Mesendoderm (in vitro differentiated cells): ENCODE results near the gene FOXO1.
A peak's percentile ranks its signal among the peaks of the same experiment; 100 is the strongest.

Experiments
- DNase-seq: peaks from one replicate; pipeline ENCODE4 v3.0.0; 2013
- H2AK5ac ChIP-seq: 2 replicates; pipeline ENCODE4 v1.6.1; 2013; ENCODE audit warnings: low read length, inconsistent platforms
- H2BK120ac ChIP-seq: 2 replicates; pipeline ENCODE4 v1.6.1; 2013; ENCODE audit warnings: low read depth, mild to moderate bottlenecking, low read length, moderate library complexity, mixed read lengths
- H2BK15ac ChIP-seq: replicated peaks from 2 replicates; pipeline ENCODE4 v1.6.1; 2013; ENCODE audit warnings: low read depth, mild to moderate bottlenecking, moderate library complexity
- H2BK5ac ChIP-seq: 2 replicates; pipeline ENCODE4 v1.6.1; 2013; ENCODE audit warnings: low read length, inconsistent platforms
- H3K18ac ChIP-seq: 2 replicates; pipeline ENCODE4 v1.6.1; 2013; ENCODE audit warnings: mild to moderate bottlenecking, low read length, mixed read lengths
- H3K23ac ChIP-seq: one replicate; pipeline ENCODE4 v1.6.1; 2013; ENCODE audit warnings: low read length
- H3K27ac ChIP-seq: 2 replicates; pipeline ENCODE4 v1.5.1; 2013; ENCODE audit warnings: low read depth, mild to moderate bottlenecking, inconsistent platforms, low read length, moderate library complexity
- H3K27me3 ChIP-seq: 2 replicates; pipeline ENCODE4 v1.6.1; 2013; ENCODE audit warnings: low read length, control low read depth, mild to moderate bottlenecking, inconsistent platforms; ENCODE audit not compliant: insufficient read depth, poor library complexity
- H3K36me3 ChIP-seq: 2 replicates; pipeline ENCODE4 v1.6.1; 2013; ENCODE audit warnings: low read length, inconsistent platforms; ENCODE audit not compliant: control insufficient read depth, insufficient read depth
- H3K4ac ChIP-seq: one replicate; pipeline ENCODE4 v1.6.1; 2013; ENCODE audit warnings: low read depth, mild to moderate bottlenecking, low read length, moderate library complexity
- H3K4me1 ChIP-seq: 2 replicates; pipeline ENCODE4 v1.6.1; 2013; ENCODE audit warnings: low read depth, low read length, inconsistent platforms; ENCODE audit not compliant: control insufficient read depth
- H3K4me2 ChIP-seq: 2 replicates; pipeline ENCODE4 v1.6.1; 2013; ENCODE audit warnings: low read length
- H3K4me3 ChIP-seq: 2 replicates; pipeline ENCODE4 v1.5.1; 2013; ENCODE audit warnings: mild to moderate bottlenecking, low read length
- H3K56ac ChIP-seq: one replicate; pipeline ENCODE4 v1.6.1; 2013; ENCODE audit warnings: low read length
- H3K79me1 ChIP-seq: 2 replicates; pipeline ENCODE4 v1.6.1; 2013; ENCODE audit warnings: low read length, inconsistent platforms
- H3K79me2 ChIP-seq: 2 replicates; pipeline ENCODE4 v1.6.1; 2013; ENCODE audit warnings: mild to moderate bottlenecking, low read length; ENCODE audit not compliant: control insufficient read depth, insufficient read depth
- H3K9ac ChIP-seq: 2 replicates; pipeline ENCODE4 v1.6.1; 2013; ENCODE audit warnings: low read length, inconsistent platforms
- H4K5ac ChIP-seq: one replicate; pipeline ENCODE4 v1.6.1; 2013; ENCODE audit warnings: low read length
- H4K8ac ChIP-seq: one replicate; pipeline ENCODE4 v1.6.1; 2013; ENCODE audit warnings: low read depth, mild to moderate bottlenecking, control low read depth, low read length, moderate library complexity
- WGBS: extraction: QIAGEN DNeasy Blood & Tissue Kit; methylation state at CpG from one replicate; pipeline ENCODE4 v1.1.7; 2013; ENCODE audit warnings: low lambda C conversion rate, missing lambda C conversion rate; ENCODE audit not compliant: insufficient coverage; ENCODE audit errors: extremely low coverage; 5-methylcytosine and 5-hydroxymethylcytosine counted together

Gene FOXO1

GRCh38 chr13:40537146-40537895 lies 129.1 kb downstream of the FOXO1 start:
- no CpG with 5 or more reads among the region's 13 CpGs for WGBS
- no peaks in the 10 kb centered on the region for H3K27me3 ChIP-seq
- peak overlapping the region; percentile 78 for H3K18ac ChIP-seq
- H3K4ac ChIP-seq, result no peak overlapping the region
- H3K23ac ChIP-seq, result no peak overlapping the region
- DNase-seq, result peak; percentile 58
- H3K4me1 ChIP-seq, result peaks cover 3% of the 10 kb centered on the region
- no peak overlapping the region for H2AK5ac ChIP-seq
- no peak overlapping the region for H4K5ac ChIP-seq
- no peaks in the 10 kb centered on the region for H3K79me2 ChIP-seq
- H3K36me3 ChIP-seq, result no peaks in the 10 kb centered on the region
- no peak overlapping the region for H2BK120ac ChIP-seq
- peak overlapping the region; percentile 58 for H3K27ac ChIP-seq
- no peak overlapping the region for H3K4me3 ChIP-seq
- H3K56ac ChIP-seq, result no peak overlapping the region
- no peak overlapping the region for H3K9ac ChIP-seq
- H2BK5ac ChIP-seq, result no peak overlapping the region
- H4K8ac ChIP-seq, result peak overlapping the region; percentile 65
- H3K4me2 ChIP-seq, result no peak overlapping the region
- no peak overlapping the region for H2BK15ac ChIP-seq
- no peaks in the 10 kb centered on the region for H3K79me1 ChIP-seq

GRCh38 chr13:40536443-40537113 lies 129.9 kb downstream of the FOXO1 start:
- H3K4me2 ChIP-seq, result no peak overlapping the region
- peak; percentile 86 for DNase-seq

DNA sequence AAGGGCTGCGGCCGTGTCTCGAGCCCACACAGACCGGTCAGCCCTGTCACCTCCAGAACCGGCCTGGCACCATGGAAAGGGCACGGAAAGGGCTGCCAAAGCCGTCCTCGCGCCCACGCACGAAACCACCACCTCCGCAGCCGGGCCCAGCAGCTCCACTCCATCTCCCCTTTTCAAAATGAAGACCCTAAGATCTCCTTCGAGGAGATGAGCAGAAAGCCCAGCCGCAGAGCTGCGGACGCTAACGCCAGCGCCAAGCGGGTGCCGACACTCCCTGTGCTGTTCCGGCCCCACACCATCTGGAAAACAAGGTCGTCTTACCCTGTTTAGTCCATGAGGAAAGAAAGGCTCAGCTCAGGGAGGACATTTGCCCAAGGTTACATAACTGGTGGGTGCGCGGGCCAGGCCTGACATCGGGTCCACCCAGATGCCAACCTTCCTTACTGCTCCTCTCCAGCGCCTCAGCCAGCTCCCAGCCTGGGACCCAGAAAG lies 131.1 kb downstream of the FOXO1 start:
- Histone ChIP-seq H2AK5ac (no peak overlapping the region), H4K5ac (no peak overlapping the region), H3K4ac (no peak overlapping the region), H3K27ac (no peak overlapping the region), H4K8ac (no peak overlapping the region), H3K23ac (no peak overlapping the region), H2BK15ac (no peak overlapping the region), H3K36me3 (no peaks in the 10 kb centered on the region), H2BK120ac (no peak overlapping the region), H3K18ac (no peak overlapping the region), H3K27me3 (no peaks in the 10 kb centered on the region), H3K79me1 (no peaks in the 10 kb centered on the region), H3K9ac (no peak overlapping the region), H2BK5ac (no peak overlapping the region), H3K4me3 (no peak overlapping the region), H3K79me2 (no peaks in the 10 kb centered on the region), H3K4me1 (peaks cover 3% of the 10 kb centered on the region), H3K4me2 (no peak overlapping the region), H3K56ac (no peak overlapping the region)
- WGBS, result no CpG with 5 or more reads among the region's 27 CpGs
- DNase-seq, result no peak

More at GRCh38 chr13:40536443-40537113, 129.9 kb downstream of the FOXO1 start:
- Histone ChIP-seq H4K8ac (no peak overlapping the region), H3K27ac (peak overlapping the region; percentile 38), H2BK15ac (no peak overlapping the region), H3K36me3 (no peaks in the 10 kb centered on the region), H3K4me1 (peaks cover 3% of the 10 kb centered on the region), H2AK5ac (peak overlapping the region; percentile 25), H3K23ac (no peak overlapping the region), H4K5ac (no peak overlapping the region), H3K27me3 (no peaks in the 10 kb centered on the region), H3K56ac (no peak overlapping the region), H3K79me2 (no peaks in the 10 kb centered on the region), H2BK120ac (peak overlapping the region; percentile 5), H3K9ac (no peak overlapping the region), H3K18ac (peak overlapping the region; percentile 15), H3K79me1 (no peaks in the 10 kb centered on the region), H3K4ac (no peak overlapping the region), H2BK5ac (no peak overlapping the region), H3K4me3 (no peak overlapping the region)
- WGBS, result no CpG with 5 or more reads among the region's 9 CpGs

DNA sequence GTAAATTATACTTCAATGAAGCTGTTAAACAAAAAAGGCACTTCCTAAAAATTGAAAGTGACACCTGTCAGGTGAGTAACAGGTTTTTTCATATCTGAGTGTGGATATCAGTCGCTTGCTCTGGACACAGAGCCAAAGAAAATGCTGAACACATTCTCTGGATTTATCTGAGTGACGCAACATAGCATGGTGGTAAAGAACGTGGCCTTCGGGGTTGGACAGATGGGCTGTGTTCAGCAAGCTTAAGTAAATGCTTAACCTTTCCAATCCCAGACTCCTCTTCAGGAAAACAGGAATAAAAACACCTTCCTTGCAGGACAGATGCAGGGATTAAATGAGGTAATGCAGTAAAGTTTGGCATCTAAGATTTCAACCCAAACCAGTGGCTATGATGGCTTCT lies 132.0 kb downstream of the FOXO1 start:
- no peak overlapping the region for H4K8ac ChIP-seq
- no peak for DNase-seq
- no peak overlapping the region for H3K27ac ChIP-seq
- no peaks in the 10 kb centered on the region for H3K79me1 ChIP-seq
- no peak overlapping the region for H3K4me2 ChIP-seq
- H3K23ac ChIP-seq, result no peak overlapping the region
- no CpG with 5 or more reads among the region's 4 CpGs for WGBS
- no peak overlapping the region for H3K4ac ChIP-seq
- H3K79me2 ChIP-seq, result no peaks in the 10 kb centered on the region
- H4K5ac ChIP-seq, result no peak overlapping the region
- no peak overlapping the region for H2BK5ac ChIP-seq
- peaks cover 3% of the 10 kb centered on the region for H3K4me1 ChIP-seq
- no peak overlapping the region for H3K18ac ChIP-seq
- H3K4me3 ChIP-seq, result no peak overlapping the region
- no peaks in the 10 kb centered on the region for H3K27me3 ChIP-seq
- no peak overlapping the region for H2BK120ac ChIP-seq
- no peak overlapping the region for H3K56ac ChIP-seq
- H3K36me3 ChIP-seq, result no peaks in the 10 kb centered on the region
- no peak overlapping the region for H3K9ac ChIP-seq
- no peak overlapping the region for H2BK15ac ChIP-seq
- H2AK5ac ChIP-seq, result no peak overlapping the region

DNA sequence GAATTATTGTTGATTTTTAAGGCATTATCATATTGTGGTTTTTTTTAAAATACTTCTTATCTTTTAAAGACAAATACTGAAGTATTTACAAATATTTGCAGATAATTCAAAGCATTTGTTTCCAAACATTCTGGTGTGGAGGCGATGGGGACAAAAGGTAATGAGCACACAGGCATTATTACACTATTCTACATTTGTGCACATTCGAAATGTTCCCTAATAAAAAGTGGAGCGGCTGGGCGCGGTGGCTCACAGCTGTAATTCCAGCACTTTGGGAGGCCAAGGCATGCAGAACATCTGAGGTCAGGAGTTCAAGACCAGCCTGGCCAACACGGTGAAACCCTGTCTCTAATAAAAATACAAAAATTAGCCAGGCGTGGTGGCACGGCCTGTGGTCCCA lies 133.4 kb downstream of the FOXO1 start:
- Histone ChIP-seq H3K9ac (no peak overlapping the region), H3K79me1 (no peaks in the 10 kb centered on the region), H3K27me3 (no peaks in the 10 kb centered on the region), H3K18ac (no peak overlapping the region), H3K56ac (no peak overlapping the region), H3K4me2 (no peak overlapping the region), H2BK5ac (no peak overlapping the region), H3K79me2 (no peaks in the 10 kb centered on the region), H4K5ac (no peak overlapping the region), H3K4me1 (peaks cover 3% of the 10 kb centered on the region), H3K23ac (no peak overlapping the region), H3K27ac (no peak overlapping the region), H2AK5ac (no peak overlapping the region), H2BK15ac (no peak overlapping the region), H4K8ac (no peak overlapping the region), H3K4ac (no peak overlapping the region), H2BK120ac (no peak overlapping the region), H3K36me3 (no peaks in the 10 kb centered on the region), H3K4me3 (no peak overlapping the region)
- DNase-seq, result no peak
- WGBS, result no CpG with 5 or more reads among the region's 8 CpGs
